HG03103 (cell line): ENCODE measurements around the gene MBD3L5.
"Not testable (repeated sequence)": the region's sequence is repeated elsewhere in the genome, so short reads cannot be mapped to it uniquely, and the experiment has no call there.

Source experiments
- ATAC-seq: cut with Tn5 transposase; IDR thresholded peaks from one replicate; pipeline ENCODE4 v1.9.1; 2021; ENCODE audit warnings: low read depth; ENCODE audit not compliant: unreplicated experiment

The MBD3L5 gene

DNA sequence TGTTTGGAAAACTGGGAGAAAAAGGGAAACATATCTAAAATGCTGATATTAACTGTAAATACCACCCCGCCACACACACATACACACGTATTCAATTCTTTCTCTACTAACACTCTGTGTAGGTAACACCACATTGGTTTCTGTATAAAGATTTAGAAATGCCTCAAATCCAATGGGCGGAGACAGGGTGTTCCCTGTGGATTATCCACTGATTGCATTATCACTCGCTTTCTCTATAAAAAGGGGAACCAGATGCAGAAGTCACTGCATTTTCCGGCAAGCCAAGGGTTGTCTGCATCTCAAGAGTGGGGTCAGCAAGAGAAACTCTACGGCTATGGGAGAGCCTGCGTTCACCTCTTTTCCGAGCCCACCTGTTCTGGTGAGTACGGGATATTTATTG is at the start of gene MBD3L5:
MBD3L5 (plus strand) TSS at position 301 of the 400 bp plus-strand sequence; CDS start at position 335, 34 bp downstream.
- not testable (repeated sequence) for ATAC-seq

DNA sequence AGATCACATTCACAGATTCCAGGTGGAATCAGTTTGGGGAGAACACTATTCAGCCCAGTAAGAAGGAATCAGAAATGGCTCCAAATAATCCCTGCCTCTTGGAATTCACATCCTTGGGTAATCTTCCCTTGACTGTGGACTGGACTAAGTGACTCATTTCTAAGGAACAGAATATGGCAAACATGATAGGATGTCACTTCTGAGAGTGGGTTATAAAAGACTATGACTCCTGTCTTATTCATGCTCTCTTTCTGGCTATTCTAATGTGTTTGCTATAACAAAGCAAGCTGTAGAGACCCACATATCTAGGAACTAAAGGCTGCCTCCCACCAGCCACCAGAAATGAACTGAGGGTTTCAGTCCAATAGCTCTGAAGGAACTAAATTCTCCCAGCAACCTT is 46.9 kb upstream of the MBD3L5 start:
- no peak for ATAC-seq

DNA sequence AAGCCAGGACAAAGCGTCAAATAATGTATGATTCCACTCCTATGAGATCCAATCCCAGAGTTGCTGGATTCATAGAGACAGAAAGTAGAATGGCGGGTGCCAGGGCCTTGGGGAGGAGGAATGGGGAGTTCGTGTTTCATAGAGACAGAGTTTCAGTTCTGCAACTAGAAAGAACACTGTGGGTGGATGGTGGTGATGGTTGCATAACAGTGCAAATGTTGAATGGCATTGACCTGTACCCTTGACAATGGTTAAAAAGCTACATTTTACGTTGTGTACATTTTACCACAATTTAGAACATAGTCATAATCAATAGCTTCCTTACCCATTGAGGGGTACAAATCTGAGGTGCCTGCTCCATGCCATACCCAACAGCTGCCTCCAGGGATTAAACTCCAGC is 42.5 kb upstream of the MBD3L5 start:
- no peak for ATAC-seq

GRCh38 chr19:6988257-6988656 is 42.1 kb upstream of the MBD3L5 start:
- no peak for ATAC-seq

GRCh38 chr19:6995054-6995453 is 35.3 kb upstream of the MBD3L5 start:
- ATAC-seq = no peak

DNA sequence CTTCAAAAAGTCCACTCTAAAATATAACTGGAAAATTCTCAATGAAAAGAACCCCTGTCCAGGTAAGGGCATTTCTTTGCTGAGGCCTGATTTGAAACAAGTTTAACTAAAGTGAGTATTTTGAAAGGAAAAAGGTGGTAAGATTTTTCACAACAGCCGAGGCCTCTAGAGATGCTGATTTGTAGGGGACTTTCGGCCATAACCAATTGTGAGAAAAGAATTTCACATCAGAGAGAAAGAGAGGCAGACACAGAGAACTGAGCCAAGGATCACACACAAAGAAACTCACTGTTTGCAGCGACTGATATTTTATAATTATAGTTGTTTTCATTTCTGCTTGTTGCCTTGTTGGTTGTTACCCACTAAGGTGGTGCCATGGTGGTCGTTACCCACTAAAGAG is 33.6 kb upstream of the MBD3L5 start:
- no peak for ATAC-seq

DNA sequence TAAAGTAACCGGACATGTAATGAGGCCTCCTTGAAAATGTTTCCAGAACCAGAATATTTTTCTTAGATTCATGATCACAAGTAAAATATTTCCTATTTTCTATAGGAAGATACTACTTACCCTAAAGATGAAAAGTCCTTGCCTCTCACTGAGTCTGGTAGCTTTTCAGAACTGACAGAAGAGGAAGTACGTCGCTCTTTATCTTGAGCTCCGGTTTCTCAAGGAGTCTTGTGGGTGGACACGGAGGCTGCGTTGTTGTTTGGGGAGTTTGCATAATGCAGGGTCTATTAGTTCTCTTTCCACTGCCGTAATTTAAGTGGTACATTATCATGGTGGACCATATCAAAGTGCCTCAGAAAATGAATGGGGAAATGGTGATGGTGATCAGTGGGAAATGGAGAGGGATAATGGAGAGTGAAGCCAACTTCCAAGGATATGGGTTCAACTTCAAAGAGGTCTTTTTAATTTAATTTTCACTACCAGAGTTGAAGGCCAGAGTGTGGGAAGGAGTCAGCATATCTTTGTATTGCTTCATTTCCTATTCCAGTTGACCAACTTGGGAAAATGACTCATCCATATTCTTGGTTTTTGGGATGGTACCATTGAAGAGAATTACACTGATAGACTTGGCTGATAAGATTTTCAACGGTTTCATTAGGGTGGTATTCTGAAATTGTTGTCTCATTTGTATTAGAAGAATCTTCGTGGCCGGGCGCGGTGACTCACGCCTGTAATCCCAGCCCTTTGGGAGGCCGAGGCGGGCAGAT is 32.5 kb upstream of the MBD3L5 start:
- no peak for ATAC-seq

GRCh38 chr19:6999933-7000332 is 30.4 kb upstream of the MBD3L5 start:
- no peak for ATAC-seq

DNA sequence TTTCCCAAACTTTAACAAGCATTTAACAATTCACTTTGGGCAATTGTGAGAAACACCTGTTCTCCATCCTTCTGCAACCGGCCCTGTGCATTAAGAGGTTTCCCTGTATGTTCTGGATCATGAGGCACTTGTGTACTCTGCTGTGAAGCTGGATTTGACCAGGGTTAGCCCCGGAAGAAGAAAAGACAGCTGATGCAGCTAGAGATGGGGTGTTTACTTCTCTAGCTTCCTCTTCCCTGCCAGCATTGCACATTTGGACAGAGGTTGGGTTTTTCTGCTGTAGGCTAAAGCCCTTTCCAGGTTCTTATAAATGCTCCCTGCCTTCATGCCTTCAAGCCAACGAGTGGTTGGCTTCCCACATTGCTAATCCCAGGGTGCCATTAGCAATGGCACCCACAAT is 30.0 kb upstream of the MBD3L5 start:
- no peak for ATAC-seq

- ATAC-seq = no peak
These were observed 29.6 kb upstream of the MBD3L5 start for GRCh38 chr19:7000816-7001215.

DNA sequence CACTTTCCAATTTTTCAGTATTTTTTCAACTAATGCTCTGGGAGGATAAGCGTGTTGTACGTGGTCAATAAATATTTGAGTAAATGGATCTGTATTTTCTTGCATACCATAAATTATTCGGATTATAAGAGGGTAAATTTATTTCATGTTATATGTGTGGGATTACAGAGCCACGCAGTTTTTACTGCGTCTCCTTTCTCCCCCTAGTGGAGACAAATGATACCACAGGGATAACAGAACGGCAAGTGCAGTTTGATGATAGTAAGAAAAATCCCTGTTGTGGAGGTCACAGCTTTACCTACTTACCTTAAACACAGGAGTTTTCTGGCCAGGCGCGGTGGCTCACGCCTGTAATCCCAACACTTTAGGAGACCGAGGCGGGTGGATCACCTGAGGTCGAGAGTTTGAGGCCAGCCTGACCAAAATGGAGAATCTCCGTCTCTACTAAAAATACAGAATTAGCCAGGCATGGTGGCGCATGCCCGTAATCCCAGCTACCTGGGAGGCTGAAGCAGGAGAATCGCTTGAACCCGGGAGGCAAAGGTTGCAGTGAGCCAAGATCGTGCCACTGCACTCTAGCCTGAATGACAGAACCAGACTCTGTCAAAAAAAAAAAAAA is 26.0 kb upstream of the MBD3L5 start:
- ATAC-seq = no peak

- ATAC-seq = no peak
These were observed 24.2 kb upstream of the MBD3L5 start for GRCh38 chr19:7006135-7006704.

- ATAC-seq = no peak
These were observed 22.5 kb upstream of the MBD3L5 start for GRCh38 chr19:7007859-7008258.

- no peak for ATAC-seq
These were observed 19.4 kb upstream of the MBD3L5 start for GRCh38 chr19:7010722-7011593.

DNA sequence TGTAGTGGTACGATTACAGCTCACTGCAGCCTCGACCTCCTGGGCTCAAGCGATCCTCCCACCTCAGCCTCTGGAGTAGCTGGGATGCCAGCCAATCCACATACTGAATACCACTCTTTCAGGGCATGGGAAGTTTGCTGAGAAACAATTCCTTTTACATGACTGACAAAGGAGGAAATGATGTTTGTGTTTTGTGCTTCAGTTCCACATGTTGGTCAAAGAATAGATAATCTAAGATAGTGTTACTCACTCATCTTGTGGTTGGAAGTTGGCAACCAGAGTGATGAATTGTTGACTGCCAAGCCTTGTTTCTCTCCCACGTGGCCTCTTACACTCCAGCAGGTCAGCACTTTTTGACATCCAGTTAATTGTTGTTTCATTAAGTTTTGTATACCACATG is 16.7 kb upstream of the MBD3L5 start:
- no peak for ATAC-seq

DNA sequence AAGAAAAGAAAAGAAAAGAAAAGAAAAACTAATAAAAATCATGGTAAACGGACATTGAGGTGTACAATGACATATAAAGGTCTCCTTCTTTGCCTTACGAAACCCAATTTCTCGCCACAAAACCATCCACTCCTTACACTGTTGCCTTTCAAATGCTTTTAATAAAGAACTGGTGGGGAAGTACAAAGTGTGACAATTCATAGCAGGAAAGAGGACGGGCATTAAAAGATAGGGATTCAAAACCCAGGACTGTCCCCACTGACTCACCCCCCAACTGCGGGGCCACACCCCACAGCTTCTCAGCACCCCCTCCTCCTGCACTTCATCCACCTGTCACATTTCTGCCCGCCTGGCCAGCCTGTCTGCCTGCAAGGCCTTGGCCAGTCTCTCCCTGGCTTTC is 11.6 kb upstream of the MBD3L5 start:
- ATAC-seq = no peak

GRCh38 chr19:7021331-7021730 is 9.0 kb upstream of the MBD3L5 start, which contains the start of gene MBD3L2B:
TSS of gene MBD3L2B (minus strand) at chr19:7021431. CDS start at chr19:7021397, 34 bp downstream.
- ATAC-seq = not testable (repeated sequence)

GRCh38 chr19:7028790-7029189 is 1.6 kb upstream of the MBD3L5 start:
- not testable (repeated sequence) for ATAC-seq

DNA sequence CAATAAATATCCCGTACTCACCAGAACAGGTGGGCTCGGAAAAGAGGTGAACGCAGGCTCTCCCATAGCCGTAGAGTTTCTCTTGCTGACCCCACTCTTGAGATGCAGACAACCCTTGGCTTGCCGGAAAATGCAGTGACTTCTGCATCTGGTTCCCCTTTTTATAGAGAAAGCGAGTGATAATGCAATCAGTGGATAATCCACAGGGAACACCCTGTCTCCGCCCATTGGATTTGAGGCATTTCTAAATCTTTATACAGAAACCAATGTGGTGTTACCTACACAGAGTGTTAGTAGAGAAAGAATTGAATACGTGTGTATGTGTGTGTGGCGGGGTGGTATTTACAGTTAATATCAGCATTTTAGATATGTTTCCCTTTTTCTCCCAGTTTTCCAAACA is 9.7 kb downstream of the MBD3L5 start, which contains the start of gene MBD3L4:
MBD3L4 (minus strand) TSS at position 101 of the 400 bp plus-strand sequence; CDS start at position 66, 35 bp downstream.
- not testable (repeated sequence) for ATAC-seq

- not testable (repeated sequence) for ATAC-seq
These were observed 11.2 kb downstream of the MBD3L5 start for GRCh38 chr19:7041563-7041962.

DNA sequence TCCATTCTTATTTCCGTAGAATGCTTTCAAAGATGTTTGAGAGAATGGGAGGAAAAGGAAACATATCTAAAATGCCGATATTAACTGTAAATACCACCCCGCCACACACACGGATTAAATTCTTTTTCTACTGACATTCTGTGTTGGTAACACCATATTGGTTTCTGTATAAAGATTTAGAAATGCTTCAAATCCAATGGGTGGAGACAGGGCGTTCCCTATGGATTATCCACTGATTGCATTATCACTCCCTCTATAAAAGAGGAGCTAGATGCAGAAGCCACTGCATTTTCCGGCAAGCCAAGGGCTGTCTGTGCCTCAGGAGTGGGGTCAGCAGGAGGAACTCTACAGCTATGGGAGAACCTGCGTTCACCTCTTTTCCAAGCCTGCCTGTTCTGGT is 18.6 kb downstream of the MBD3L5 start, which contains the start of gene MBD3L2:
MBD3L2 (plus strand) TSS at position 301 of the 400 bp plus-strand sequence; CDS start at position 354, 53 bp downstream.
- not testable (repeated sequence) for ATAC-seq
